HL-60 (cell line): ENCODE measurements around the gene CNTN5.

Experiments
- DNase-seq, 2 experiments: peaks; one replicate each; pipeline ENCODE4 v3.0.0-alpha.2; 2010 to 2020; ENCODE audit warnings: low read depth in 1 of 2, low spot score in 1 of 2
- H3K27ac ChIP-seq: fragments of 250-450 bp; sonication (Bioruptor Pico); replicated peaks from 2 replicates; pipeline ENCODE4 v1.5.1; 2020; ENCODE audit warnings: mild to moderate bottlenecking, moderate library complexity
- H3K27me3 ChIP-seq: fragments of 250-450 bp; sonication (Bioruptor Pico); 2 replicates; pipeline ENCODE4 v1.5.1; 2021; ENCODE audit warnings: mild to moderate bottlenecking, moderate library complexity; ENCODE audit not compliant: insufficient read depth, poor library complexity, severe bottlenecking
- H3K4me3 ChIP-seq: replicated peaks from 2 replicates; pipeline ENCODE4 v1.5.1; 2011; ENCODE audit warnings: mild to moderate bottlenecking, control low read depth, low read length; ENCODE audit not compliant: insufficient read depth
- CTCF ChIP-seq: IDR thresholded peaks from one replicate; pipeline ENCODE4 v1.5.1; 2011; ENCODE audit warnings: low read length, control low read depth, inconsistent platforms; ENCODE audit not compliant: insufficient read depth
- GABPA ChIP-seq: IDR thresholded peaks from 2 replicates; pipeline ENCODE4 v1.6.1; 2012; ENCODE audit warnings: low read depth
- POLR2AphosphoS5 ChIP-seq: IDR thresholded peaks from 2 replicates; pipeline ENCODE4 v1.6.1; 2012; ENCODE audit warnings: low read depth
- REST ChIP-seq: IDR thresholded peaks from 2 replicates; pipeline ENCODE4 v1.6.1; 2012; ENCODE audit warnings: low read depth; ENCODE audit not compliant: insufficient replicate concordance
- SPI1 ChIP-seq: IDR thresholded peaks from 2 replicates; pipeline ENCODE4 v1.6.1; 2012; ENCODE audit warnings: low read depth, mild to moderate bottlenecking, borderline replicate concordance

Gene CNTN5

GRCh38 chr11:99376463-99376862, 355.7 kb downstream of the CNTN5 start:
- DNase-seq = no peak
- Histone ChIP-seq H3K27ac (no peak overlapping the region), H3K27me3 (no peaks in the 10 kb centered on the region), H3K4me3 (no peak overlapping the region)
- TF ChIP-seq CTCF = no peak
- no peak for TF ChIP-seq SPI1
- TF ChIP-seq GABPA = no peak
- TF ChIP-seq POLR2AphosphoS5 = no peak
- no peak for TF ChIP-seq REST

- Histone ChIP-seq H3K4me3 (no peak overlapping the region), H3K27me3 (no peaks in the 10 kb centered on the region), H3K27ac (no peak overlapping the region)
- TF ChIP-seq POLR2AphosphoS5 (no peak), CTCF (no peak), REST (no peak), GABPA (no peak), SPI1 (no peak)
- DNase-seq = no peak
Measured at GRCh38 chr11:99383648-99384245, 363.0 kb downstream of the CNTN5 start.

- no peak for DNase-seq
- no peak for TF ChIP-seq REST
- no peak for TF ChIP-seq CTCF
- TF ChIP-seq POLR2AphosphoS5 = no peak
- no peak for TF ChIP-seq GABPA
- no peak for TF ChIP-seq SPI1
- H3K27ac ChIP-seq = no peak overlapping the region
- H3K27me3 ChIP-seq = no peaks in the 10 kb centered on the region
- no peak overlapping the region for H3K4me3 ChIP-seq
Measured at GRCh38 chr11:99391245-99391644, 370.5 kb downstream of the CNTN5 start.
